22Rv1 (cell line): ENCODE data around the gene HM13.

Experiments used
- H3K27ac ChIP-seq: fragments of 450-650 bp; 2 replicates; pipeline ENCODE4 v1.5.1; 2017
- CTCF ChIP-seq: fragments of 450-650 bp; IDR thresholded peaks from 2 replicates; pipeline ENCODE4 v1.5.1; 2017; ENCODE audit warnings: mild to moderate bottlenecking
- ZFX ChIP-seq: fragments of 450-650 bp; IDR thresholded peaks from 2 replicates; pipeline ENCODE4 v1.6.1; 2017; ENCODE audit warnings: antibody characterized with exemption, borderline replicate concordance

Gene HM13

GRCh38 chr20:31578448-31579138 is 64.4 kb downstream of the HM13 start:
- H3K27ac ChIP-seq = peak overlapping the region; percentile 29; the same call in 1 of the 2 replicates
- no peak for TF ChIP-seq ZFX
- TF ChIP-seq CTCF = no peak

- peak overlapping the region; percentile 29 for H3K27ac ChIP-seq
- no peak for TF ChIP-seq ZFX
Observed at GRCh38 chr20:31579245-31579644, 65.0 kb downstream of the HM13 start.

GRCh38 chr20:31579941-31580651 is 65.9 kb downstream of the HM13 start:
- 0 out of 2 replicates have a peak overlapping the region, but pooled peaks have one; percentile 4 for H3K27ac ChIP-seq

GRCh38 chr20:31580706-31581105 is 66.5 kb downstream of the HM13 start:
- TF ChIP-seq ZFX = no peak
- TF ChIP-seq CTCF = no peak
- H3K27ac ChIP-seq = 0 out of 2 replicates have a peak overlapping the region, but pooled peaks have one; percentile 4

- 0 out of 2 replicates have a peak overlapping the region, but pooled peaks have one; percentile 4 for H3K27ac ChIP-seq
- no peak for TF ChIP-seq CTCF
- TF ChIP-seq ZFX = no peak
Observed at GRCh38 chr20:31581391-31581790, 67.1 kb downstream of the HM13 start.

GRCh38 chr20:31587545-31588389 is 73.5 kb downstream of the HM13 start:
- H3K27ac ChIP-seq = peak overlapping the region; percentile 100
- TF ChIP-seq CTCF = no peak
- TF ChIP-seq ZFX = no peak

GRCh38 chr20:31590717-31591225 is 76.5 kb downstream of the HM13 start:
- TF ChIP-seq CTCF = no peak
- no peak for TF ChIP-seq ZFX
- H3K27ac ChIP-seq = peak overlapping the region; percentile 100
